ENCODE measurements around the gene CSF3R.

- TF ChIP-seq EZH2 (IDR thresholded peaks at IDR 0.05) (no peak), POLR2AphosphoS5 (IDR thresholded peaks at IDR 0.05; ENCODE audit: borderline replicate concordance, low read depth, low read length) (no peak)
Measured at GRCh38 chr1:36520771-36521420, 38.2 kb upstream of the CSF3R start.
